Neural cell (in vitro differentiated cells): ENCODE measurements around the gene SPARC. TPM values are rescaled to one million over a fixed set of nuclear protein-coding genes. Genes with fewer than 3 reads are reported as not detected.
"Not testable (repeated sequence)": the region's sequence is repeated elsewhere in the genome, so short reads cannot be mapped to it uniquely, and the experiment has no call there.

Experiments
- H2AFZ ChIP-seq: fragments of 200-600, 300-800 bp; sonication (generic), shearing (Covaris generic); 2 replicates; pipeline ENCODE4 v1.6.0; 2014; ENCODE audit warnings: low read depth, mild to moderate bottlenecking, antibody characterized with exemption, low read length, moderate library complexity
- H3F3A ChIP-seq: fragments of 200-600 bp; shearing (Covaris generic); 2 replicates; pipeline ENCODE4 v1.6.1; 2016; ENCODE audit warnings: mild to moderate bottlenecking, moderate library complexity, mixed read lengths, antibody characterized with exemption, low read length; ENCODE audit not compliant: insufficient read depth, poor library complexity, severe bottlenecking
- H3K27ac ChIP-seq: fragments of 200-600, 300-800 bp; sonication (generic), shearing (Covaris generic); 2 replicates; pipeline ENCODE4 v1.5.1; 2014; ENCODE audit warnings: mild to moderate bottlenecking, low read length, moderate library complexity
- H3K27me3 ChIP-seq: fragments of 300-800, 200-600 bp; sonication (generic), shearing (Covaris generic); 2 replicates; pipeline ENCODE4 v1.6.0; 2014; ENCODE audit warnings: mild to moderate bottlenecking, low read depth, low read length, moderate library complexity; ENCODE audit not compliant: insufficient read depth
- H3K36me3 ChIP-seq: fragments of 300-800, 200-600 bp; sonication (generic), shearing (Covaris generic); 2 replicates; pipeline ENCODE4 v1.5.1; 2014; ENCODE audit warnings: mild to moderate bottlenecking, antibody characterized with exemption, low read length, moderate library complexity; ENCODE audit not compliant: insufficient read depth
- H3K4me2 ChIP-seq: fragments of 300-800, 200-600 bp; sonication (generic), shearing (Covaris generic); 2 replicates; pipeline ENCODE4 v1.6.0; 2014; ENCODE audit warnings: mild to moderate bottlenecking, low read length
- H3K4me3 ChIP-seq: fragments of 300-800, 200-600 bp; sonication (generic), shearing (Covaris generic); 2 replicates; pipeline ENCODE4 v1.5.1; 2014; ENCODE audit warnings: mild to moderate bottlenecking, low read length, moderate library complexity
- H3K79me2 ChIP-seq: fragments of 200-600 bp; shearing (Covaris generic); replicated peaks from 2 replicates; pipeline ENCODE4 v1.6.0; 2014; ENCODE audit warnings: mild to moderate bottlenecking, low read length, moderate library complexity; ENCODE audit not compliant: insufficient read depth
- H3K9ac ChIP-seq: fragments of 300-800, 200-600 bp; sonication (generic), shearing (Covaris generic); 2 replicates; pipeline ENCODE4 v1.6.1; 2016; ENCODE audit warnings: mild to moderate bottlenecking, low read length, mixed read lengths
- H3K9me2 ChIP-seq: fragments of 200-600 bp; shearing (Covaris generic); 2 replicates; pipeline ENCODE4 v1.6.1; 2016; ENCODE audit warnings: mild to moderate bottlenecking, low read length, mixed read lengths; ENCODE audit not compliant: insufficient read depth
- H3K9me3 ChIP-seq: fragments of 200-600, 300-800 bp; sonication (generic), shearing (Covaris generic); 2 replicates; pipeline ENCODE4 v1.6.1; 2016; ENCODE audit warnings: mild to moderate bottlenecking, mixed run types, low read length, moderate library complexity, mixed read lengths
- H4K20me1 ChIP-seq: fragments of 200-600 bp; shearing (Covaris generic); 2 replicates; pipeline ENCODE4 v1.6.1; 2016; ENCODE audit warnings: mild to moderate bottlenecking, mixed run types; ENCODE audit not compliant: insufficient read depth
- EP300 ChIP-seq: fragments of 450-650 bp; conservative IDR thresholded peaks from 2 replicates; pipeline ENCODE4 v1.6.1; 2014; ENCODE audit warnings: antibody characterized with exemption, mild to moderate bottlenecking, moderate library complexity; ENCODE audit not compliant: poor library complexity, severe bottlenecking
- EZH2 ChIP-seq: fragments of 200-600, 300-800 bp; shearing (Covaris generic), sonication (generic); IDR thresholded peaks from 2 replicates; pipeline ENCODE4 v1.6.1; 2014; ENCODE audit warnings: antibody characterized with exemption, low read length, borderline replicate concordance, mild to moderate bottlenecking; ENCODE audit not compliant: insufficient read depth, poor library complexity, severe bottlenecking
- MXI1 ChIP-seq: fragments of 450-650 bp; conservative IDR thresholded peaks from 2 replicates; pipeline ENCODE4 v1.6.1; 2014; ENCODE audit warnings: antibody characterized with exemption, mild to moderate bottlenecking; ENCODE audit not compliant: poor library complexity, severe bottlenecking
- POLR2AphosphoS5 ChIP-seq: IDR thresholded peaks from 2 replicates; pipeline ENCODE4 v1.6.1; 2012
- RAD21 ChIP-seq: fragments of 450-650 bp; conservative IDR thresholded peaks from 2 replicates; pipeline ENCODE4 v1.6.1; 2014; ENCODE audit warnings: antibody characterized with exemption, mild to moderate bottlenecking, moderate library complexity
- SMC3 ChIP-seq: fragments of 450-650 bp; conservative IDR thresholded peaks from 2 replicates; pipeline ENCODE4 v1.6.1; 2014; ENCODE audit warnings: antibody characterized with exemption, mild to moderate bottlenecking, moderate library complexity; ENCODE audit not compliant: poor library complexity
- TAF1 ChIP-seq: IDR thresholded peaks from 2 replicates; pipeline ENCODE4 v1.6.1; 2012; ENCODE audit warnings: low read depth
- polyA plus RNA-seq: library from polyadenylated mRNA; depleted of rRNA; stranded (reverse); fragments of >200 nt; gene quantifications from 2 replicates; pipeline ENCODE4 v1.2.3, GENCODE V29; 2014
- TF ChIP-seq, protein P1 (sequence below): IDR thresholded peaks from 2 replicates; pipeline ENCODE4 v1.6.1; 2012; ENCODE audit warnings: borderline replicate concordance
- TF ChIP-seq, protein P2 (sequence below): fragments of 450-650 bp; IDR thresholded peaks from 2 replicates; pipeline ENCODE4 v1.5.1; 2014; ENCODE audit warnings: antibody characterized with exemption, mild to moderate bottlenecking, moderate library complexity; ENCODE audit not compliant: poor library complexity, severe bottlenecking

Gene SPARC
- polyA plus RNA-seq, 1 donor from 2014 or later = 15.3 TPM

DNA sequence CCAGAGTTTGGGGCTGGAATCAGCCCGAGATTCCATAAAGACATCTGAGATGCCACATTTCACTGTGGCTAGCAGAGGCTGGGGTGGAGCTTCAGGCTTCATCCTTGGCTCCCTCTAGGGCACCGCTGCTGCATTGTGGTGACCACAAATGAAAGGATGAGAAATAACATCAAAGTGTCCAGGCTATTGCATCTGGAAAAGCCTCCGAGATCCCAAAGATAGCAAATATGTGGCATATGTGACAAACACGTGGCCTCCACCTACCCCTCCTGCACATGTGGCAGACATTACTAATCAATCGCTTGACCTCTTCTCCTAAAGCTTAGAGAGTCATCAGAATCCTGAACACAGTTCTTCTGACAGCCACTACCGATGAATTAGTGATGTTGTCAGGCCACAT is 4.5 kb downstream of the SPARC start:
- TF ChIP-seq EP300 (no peak), EZH2 (no peak), POLR2AphosphoS5 (no peak), SMC3 (no peak), RAD21 (no peak), MXI1 (no peak), TAF1 (no peak)
- TF ChIP-seq, protein P1, sequence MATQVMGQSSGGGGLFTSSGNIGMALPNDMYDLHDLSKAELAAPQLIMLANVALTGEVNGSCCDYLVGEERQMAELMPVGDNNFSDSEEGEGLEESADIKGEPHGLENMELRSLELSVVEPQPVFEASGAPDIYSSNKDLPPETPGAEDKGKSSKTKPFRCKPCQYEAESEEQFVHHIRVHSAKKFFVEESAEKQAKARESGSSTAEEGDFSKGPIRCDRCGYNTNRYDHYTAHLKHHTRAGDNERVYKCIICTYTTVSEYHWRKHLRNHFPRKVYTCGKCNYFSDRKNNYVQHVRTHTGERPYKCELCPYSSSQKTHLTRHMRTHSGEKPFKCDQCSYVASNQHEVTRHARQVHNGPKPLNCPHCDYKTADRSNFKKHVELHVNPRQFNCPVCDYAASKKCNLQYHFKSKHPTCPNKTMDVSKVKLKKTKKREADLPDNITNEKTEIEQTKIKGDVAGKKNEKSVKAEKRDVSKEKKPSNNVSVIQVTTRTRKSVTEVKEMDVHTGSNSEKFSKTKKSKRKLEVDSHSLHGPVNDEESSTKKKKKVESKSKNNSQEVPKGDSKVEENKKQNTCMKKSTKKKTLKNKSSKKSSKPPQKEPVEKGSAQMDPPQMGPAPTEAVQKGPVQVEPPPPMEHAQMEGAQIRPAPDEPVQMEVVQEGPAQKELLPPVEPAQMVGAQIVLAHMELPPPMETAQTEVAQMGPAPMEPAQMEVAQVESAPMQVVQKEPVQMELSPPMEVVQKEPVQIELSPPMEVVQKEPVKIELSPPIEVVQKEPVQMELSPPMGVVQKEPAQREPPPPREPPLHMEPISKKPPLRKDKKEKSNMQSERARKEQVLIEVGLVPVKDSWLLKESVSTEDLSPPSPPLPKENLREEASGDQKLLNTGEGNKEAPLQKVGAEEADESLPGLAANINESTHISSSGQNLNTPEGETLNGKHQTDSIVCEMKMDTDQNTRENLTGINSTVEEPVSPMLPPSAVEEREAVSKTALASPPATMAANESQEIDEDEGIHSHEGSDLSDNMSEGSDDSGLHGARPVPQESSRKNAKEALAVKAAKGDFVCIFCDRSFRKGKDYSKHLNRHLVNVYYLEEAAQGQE = no peak
- TF ChIP-seq, protein P2, sequence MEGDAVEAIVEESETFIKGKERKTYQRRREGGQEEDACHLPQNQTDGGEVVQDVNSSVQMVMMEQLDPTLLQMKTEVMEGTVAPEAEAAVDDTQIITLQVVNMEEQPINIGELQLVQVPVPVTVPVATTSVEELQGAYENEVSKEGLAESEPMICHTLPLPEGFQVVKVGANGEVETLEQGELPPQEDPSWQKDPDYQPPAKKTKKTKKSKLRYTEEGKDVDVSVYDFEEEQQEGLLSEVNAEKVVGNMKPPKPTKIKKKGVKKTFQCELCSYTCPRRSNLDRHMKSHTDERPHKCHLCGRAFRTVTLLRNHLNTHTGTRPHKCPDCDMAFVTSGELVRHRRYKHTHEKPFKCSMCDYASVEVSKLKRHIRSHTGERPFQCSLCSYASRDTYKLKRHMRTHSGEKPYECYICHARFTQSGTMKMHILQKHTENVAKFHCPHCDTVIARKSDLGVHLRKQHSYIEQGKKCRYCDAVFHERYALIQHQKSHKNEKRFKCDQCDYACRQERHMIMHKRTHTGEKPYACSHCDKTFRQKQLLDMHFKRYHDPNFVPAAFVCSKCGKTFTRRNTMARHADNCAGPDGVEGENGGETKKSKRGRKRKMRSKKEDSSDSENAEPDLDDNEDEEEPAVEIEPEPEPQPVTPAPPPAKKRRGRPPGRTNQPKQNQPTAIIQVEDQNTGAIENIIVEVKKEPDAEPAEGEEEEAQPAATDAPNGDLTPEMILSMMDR = no peak
- H3F3A ChIP-seq = no peaks in the 10 kb centered on the region
- H2AFZ ChIP-seq = no peak overlapping the region
- H3K9me2 ChIP-seq = no peaks in the 10 kb centered on the region
- no peak overlapping the region for H3K9ac ChIP-seq
- H3K27me3 ChIP-seq = no peaks in the 10 kb centered on the region
- no peak overlapping the region for H3K4me3 ChIP-seq
- H3K4me2 ChIP-seq = no peak overlapping the region
- H3K9me3 ChIP-seq = no peaks in the 10 kb centered on the region
- no peaks in the 10 kb centered on the region for H3K36me3 ChIP-seq
- H3K79me2 ChIP-seq = peaks cover 14% of the 10 kb centered on the region
- H4K20me1 ChIP-seq = no peaks in the 10 kb centered on the region
- H3K27ac ChIP-seq = no peak overlapping the region

DNA sequence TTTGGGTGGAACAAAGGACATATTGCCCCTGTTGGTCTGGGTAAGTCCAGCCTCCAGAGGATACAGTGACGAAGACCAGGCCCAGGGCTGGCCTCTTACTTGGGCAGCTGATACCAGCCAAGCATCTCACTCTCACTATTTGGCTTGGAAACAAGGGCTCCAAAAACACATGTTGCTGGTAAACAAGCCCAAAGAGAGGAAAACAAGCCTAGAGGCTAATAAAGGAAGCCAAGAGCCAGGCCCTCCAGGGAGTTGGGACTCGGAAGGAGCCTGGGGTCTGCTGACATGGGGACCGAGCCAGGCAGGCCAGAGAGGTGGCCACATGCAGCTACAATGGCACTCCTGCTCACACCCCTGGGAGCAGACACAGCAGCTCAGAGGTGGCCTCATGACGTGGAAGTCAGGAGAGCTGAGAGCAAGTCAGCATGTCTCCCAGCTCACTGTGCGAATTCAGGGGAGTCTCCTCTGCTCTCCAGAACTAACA is 5.7 kb downstream of the SPARC start:
- H4K20me1 ChIP-seq = no peaks in the 10 kb centered on the region
- H3K4me2 ChIP-seq = no peak overlapping the region
- H3K9me3 ChIP-seq = no peaks in the 10 kb centered on the region
- no peak overlapping the region for H3K27ac ChIP-seq
- H3K4me3 ChIP-seq = no peak overlapping the region
- no peak overlapping the region for H2AFZ ChIP-seq
- H3K79me2 ChIP-seq = peaks cover 9% of the 10 kb centered on the region
- no peaks in the 10 kb centered on the region for H3K9me2 ChIP-seq
- TF ChIP-seq POLR2AphosphoS5 = no peak
- TF ChIP-seq EP300 = no peak
- TF ChIP-seq, protein P1 = no peak
- TF ChIP-seq RAD21 = no peak
- TF ChIP-seq, protein P2 = no peak
- no peak for TF ChIP-seq SMC3
- TF ChIP-seq EZH2 = no peak
- TF ChIP-seq TAF1 = no peak
- no peaks in the 10 kb centered on the region for H3F3A ChIP-seq
- H3K27me3 ChIP-seq = no peaks in the 10 kb centered on the region
- no peaks in the 10 kb centered on the region for H3K36me3 ChIP-seq
- H3K9ac ChIP-seq = no peak overlapping the region

DNA sequence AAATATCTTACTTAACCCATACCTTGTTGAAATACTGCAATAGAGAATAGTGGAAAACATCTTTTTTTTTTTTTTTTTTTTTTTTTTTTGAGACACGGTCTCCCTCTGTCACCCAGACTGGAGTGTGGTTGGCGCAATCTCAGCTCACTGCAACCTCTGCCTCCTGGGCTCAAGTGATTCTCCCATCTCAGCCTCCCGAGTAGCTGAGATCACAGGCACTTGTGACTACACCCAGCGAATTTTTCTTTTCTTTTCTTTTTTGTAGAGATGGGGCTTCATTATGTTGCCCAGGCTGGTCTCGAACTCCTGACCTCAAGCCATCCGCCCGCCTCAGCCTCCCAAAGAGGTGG is 6.6 kb downstream of the SPARC start:
- not testable (repeated sequence) for H3K9ac ChIP-seq, H3K4me3 ChIP-seq, H3K27ac ChIP-seq, H3K9me2 ChIP-seq, H4K20me1 ChIP-seq, H3K4me2 ChIP-seq, H3K9me3 ChIP-seq, H3K79me2 ChIP-seq, H3F3A ChIP-seq, H3K36me3 ChIP-seq, H2AFZ ChIP-seq, H3K27me3 ChIP-seq
